CD4-positive, alpha-beta T cell treated with Interleukin-15 for 1 hour (primary cell): ENCODE results near the gene GJB4.
"Not testable (repeated sequence)": the region's sequence is repeated elsewhere in the genome, so short reads cannot be mapped to it uniquely, and the experiment has no call there.

ENCODE experiments used
- DNase-seq: peaks from one replicate; pipeline ENCODE4 v3.0.0-alpha.2; 2020

The GJB4 gene

DNA sequence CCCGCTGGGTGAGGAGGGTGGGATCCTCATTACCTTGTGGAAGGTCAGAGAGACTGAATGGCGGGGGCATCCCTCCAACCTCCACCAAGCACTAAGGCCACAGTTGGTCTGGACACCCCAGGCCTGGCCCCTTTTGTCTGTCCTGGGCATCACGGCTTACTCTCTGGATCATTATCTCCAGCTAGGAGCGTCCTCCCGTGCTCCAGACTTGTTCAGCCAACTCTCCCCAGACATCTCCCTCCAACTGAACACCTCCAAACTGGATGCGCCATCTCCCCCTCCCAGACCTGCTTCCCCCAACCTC is 11.9 kb upstream of the GJB4 start:
- no peak for DNase-seq

GRCh38 chr1:34749992-34750391 is 9.5 kb upstream of the GJB4 start:
- no peak for DNase-seq

DNA sequence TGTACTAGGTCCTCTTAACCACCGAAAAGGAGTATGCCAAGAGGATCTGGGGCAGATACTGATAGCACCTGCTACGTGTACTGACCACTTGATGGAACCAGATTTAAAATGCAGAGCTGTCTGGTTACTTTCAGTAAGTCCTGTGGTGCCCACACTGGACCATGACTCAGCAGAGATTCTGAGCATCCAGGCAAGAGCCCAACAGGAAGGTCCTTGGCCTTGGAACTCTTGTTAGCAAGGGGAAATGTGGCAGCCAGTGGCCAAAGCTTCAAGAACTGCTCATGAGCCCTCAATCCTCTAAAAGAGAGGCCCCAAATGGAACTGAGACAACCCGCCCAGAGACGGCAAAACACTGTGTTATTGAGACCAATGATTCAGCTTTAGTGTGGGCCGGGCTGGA is 8.9 kb upstream of the GJB4 start:
- DNase-seq: no peak

GRCh38 chr1:34753163-34753562 is 6.4 kb upstream of the GJB4 start:
- DNase-seq: no peak

GRCh38 chr1:34754964-34755637 is 4.4 kb upstream of the GJB4 start, which contains the start of gene GJB5:
GJB5 (plus strand) TSS chr1:34755047; CDS start chr1:34757331, 2,284 bp downstream.
- DNase-seq: no peak

DNA sequence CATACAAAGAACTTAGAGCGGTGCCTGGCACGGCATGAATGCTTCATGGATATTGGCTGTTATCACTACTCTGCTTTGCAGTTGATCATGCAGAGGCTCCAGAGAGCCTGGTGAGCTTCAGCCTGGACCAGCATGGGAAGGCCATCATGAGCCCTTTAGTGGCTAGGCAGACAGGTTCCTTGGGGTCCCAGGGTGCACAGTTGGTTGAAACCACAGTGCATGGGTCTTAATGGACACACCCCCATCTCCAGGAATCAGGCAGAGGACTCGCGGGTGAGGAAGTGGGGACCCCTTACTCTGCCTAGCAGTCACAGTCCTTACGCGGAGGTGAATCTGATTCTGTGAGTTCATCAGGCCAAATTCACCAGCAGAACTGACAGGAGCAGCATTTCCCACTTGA is 3.6 kb upstream of the GJB4 start:
- no peak for DNase-seq

DNA sequence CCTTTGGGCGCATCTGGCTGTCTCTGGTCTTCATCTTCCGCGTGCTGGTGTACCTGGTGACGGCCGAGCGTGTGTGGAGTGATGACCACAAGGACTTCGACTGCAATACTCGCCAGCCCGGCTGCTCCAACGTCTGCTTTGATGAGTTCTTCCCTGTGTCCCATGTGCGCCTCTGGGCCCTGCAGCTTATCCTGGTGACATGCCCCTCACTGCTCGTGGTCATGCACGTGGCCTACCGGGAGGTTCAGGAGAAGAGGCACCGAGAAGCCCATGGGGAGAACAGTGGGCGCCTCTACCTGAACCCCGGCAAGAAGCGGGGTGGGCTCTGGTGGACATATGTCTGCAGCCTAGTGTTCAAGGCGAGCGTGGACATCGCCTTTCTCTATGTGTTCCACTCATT is 2.2 kb upstream of the GJB4 start:
- DNase-seq: no peak

GRCh38 chr1:34758751-34759150 is 789 bp upstream of the GJB4 start:
- DNase-seq: no peak

DNA sequence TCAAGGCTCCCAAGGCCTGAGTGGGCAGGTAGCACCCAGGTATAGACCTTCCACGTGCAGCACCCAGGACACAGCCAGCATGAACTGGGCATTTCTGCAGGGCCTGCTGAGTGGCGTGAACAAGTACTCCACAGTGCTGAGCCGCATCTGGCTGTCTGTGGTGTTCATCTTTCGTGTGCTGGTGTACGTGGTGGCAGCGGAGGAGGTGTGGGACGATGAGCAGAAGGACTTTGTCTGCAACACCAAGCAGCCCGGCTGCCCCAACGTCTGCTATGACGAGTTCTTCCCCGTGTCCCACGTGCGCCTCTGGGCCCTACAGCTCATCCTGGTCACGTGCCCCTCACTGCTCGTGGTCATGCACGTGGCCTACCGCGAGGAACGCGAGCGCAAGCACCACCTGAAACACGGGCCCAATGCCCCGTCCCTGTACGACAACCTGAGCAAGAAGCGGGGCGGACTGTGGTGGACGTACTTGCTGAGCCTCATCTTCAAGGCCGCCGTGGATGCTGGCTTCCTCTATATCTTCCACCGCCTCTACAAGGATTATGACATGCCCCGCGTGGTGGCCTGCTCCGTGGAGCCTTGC is 1.7 kb downstream of the GJB4 start:
- DNase-seq: no peak

GRCh38 chr1:34761776-34762307 is 2.3 kb downstream of the GJB4 start:
- DNase-seq: no peak

DNA sequence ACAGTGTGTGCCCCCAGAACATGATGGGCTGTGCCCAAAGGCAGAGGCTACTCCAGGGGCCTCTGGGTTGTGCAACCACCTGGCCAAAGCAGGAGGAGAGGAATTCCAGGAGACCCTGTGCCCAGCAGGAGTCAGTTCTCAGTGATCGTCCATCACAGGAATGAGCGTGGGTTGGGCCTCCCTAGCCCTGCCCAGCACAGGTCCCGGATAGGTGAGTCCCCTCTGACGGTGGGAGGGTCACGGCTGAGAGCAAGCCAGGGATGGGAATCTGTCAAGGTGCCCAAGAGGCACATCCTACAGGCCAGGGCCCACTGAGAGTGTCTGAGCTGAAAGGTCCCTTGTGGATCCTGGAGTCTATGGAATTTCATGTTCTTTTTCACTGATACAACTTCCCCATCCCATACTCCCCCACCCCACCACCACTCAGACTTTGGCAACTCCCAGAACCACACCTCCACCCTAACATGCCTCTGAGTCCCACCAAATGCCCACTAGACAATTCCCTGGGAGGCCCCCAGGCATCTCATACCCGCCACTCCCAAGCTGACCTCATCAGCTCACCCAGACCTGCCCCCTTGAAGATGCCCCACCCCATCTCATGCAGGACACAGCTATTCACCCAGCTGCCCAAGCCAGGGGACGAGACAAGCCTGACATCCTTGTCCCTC is 3.1 kb downstream of the GJB4 start:
- no peak for DNase-seq

DNA sequence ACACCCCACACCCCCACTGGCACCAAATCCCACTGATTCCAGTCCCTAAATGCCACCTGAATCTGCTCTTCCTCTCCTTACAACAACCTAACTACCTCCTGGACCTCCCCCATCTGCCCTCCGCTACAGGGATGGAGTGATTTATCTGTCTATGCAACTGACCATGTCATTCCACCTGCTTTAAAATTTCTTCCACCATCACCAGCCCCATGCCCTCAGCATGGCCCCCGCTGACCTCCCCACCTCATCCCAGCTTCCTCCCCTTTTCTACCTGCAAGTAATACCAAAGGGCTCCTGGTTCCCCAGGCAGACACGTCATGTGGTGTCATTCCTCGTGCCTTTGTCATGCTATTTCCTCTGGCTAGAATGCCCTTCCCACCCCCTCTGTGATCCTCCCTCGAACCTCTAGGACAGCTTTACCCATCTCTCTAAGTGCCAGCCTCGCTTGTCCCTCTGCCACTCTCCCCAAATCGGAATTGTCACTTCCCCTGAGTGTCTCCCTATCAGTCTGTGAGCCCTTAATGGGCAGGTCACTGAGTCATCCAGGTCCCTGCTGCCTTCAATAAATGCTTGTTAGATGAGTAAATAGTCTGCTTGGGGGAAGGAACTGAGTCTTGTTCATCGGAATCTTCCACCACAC is 3.7 kb downstream of the GJB4 start:
- no peak for DNase-seq

DNA sequence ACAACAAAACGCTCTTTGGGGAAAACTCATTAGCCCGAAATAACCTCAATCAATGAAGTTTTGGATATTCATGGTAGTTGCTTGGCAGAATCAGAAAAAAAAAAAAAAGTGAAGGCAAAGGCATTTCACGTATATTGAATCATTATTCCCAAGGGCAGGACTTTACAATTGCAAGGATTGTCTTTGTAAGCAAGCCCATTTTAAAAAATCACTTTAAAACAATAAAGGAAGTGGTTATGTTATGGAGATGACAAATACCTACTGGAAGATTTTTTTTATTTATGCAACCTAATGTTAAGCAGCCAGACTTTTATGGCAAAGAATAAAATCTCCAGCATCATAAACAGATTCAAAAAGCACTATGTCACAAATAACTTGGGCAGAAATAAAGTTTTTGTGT is 9.3 kb downstream of the GJB4 start:
- DNase-seq: no peak

- DNase-seq: no peak
Measured at GRCh38 chr1:34770891-34771504, 11.5 kb downstream of the GJB4 start.

GRCh38 chr1:34771573-34772371 is 12.2 kb downstream of the GJB4 start:
- no peak for DNase-seq

GRCh38 chr1:34773114-34773513 is 13.6 kb downstream of the GJB4 start:
- not testable (repeated sequence) for DNase-seq

DNA sequence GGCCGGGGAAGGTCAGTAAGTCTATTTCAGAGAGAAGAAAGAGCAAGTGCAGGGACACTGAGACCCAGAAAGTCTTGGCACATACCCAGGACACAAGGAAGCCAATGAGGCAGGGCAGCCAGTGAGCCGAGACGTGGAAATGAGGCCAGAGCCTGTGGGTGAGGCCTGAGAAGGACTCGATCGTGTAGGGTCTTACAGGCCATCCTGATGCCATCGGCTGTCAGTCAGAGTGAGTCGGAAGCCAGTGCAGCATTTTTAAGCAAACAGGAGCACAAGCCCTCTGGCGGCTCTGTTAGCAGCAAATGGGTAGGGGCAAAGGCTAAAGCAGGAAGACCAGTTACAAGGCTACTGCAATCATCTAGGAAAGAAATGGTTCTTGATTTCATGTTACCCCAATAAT is 15.4 kb downstream of the GJB4 start:
- DNase-seq: no peak

DNA sequence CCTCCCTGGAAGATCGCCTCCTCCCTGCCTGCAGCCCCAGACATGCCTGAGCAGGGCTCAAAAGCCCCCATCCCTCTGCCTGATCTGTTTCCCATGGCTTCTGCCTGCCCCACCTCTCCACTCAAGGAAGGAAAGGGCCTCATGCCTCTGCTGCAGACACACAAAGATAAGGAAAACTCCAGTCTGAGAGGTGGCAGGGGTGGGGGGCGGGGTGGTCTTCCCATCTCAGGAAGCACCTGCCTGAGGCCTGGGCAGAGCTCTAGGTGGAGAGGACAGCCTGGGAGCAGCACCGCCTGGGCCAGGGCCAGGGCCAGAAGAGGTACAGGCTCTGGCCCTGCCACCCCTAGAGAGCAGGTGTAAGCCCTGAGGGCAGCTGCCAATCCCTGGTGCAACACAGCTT is 17.4 kb downstream of the GJB4 start:
- DNase-seq: no peak

GRCh38 chr1:34777519-34778321 is 18.2 kb downstream of the GJB4 start:
- DNase-seq: no peak

DNA sequence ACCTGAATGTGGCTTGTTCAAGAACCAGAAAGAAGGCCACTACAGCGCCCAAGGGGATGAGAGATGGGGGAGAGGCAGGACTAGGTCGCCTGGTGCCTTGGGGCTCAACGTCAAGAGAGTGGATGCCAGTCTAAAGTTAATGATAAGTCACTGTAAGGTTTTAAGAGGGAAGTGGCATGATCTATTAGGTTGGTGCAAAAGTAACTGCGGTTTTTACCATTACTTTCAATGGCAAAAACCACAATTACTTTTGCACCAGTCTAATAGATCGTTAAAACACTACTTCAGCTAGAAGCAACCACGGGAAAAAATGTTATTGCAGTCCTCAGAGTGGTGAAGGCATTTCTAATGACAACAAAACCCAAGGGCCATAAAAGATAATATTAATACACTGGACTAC is 18.8 kb downstream of the GJB4 start:
- no peak for DNase-seq

GRCh38 chr1:34779005-34779404 is 19.5 kb downstream of the GJB4 start:
- DNase-seq: no peak

DNA sequence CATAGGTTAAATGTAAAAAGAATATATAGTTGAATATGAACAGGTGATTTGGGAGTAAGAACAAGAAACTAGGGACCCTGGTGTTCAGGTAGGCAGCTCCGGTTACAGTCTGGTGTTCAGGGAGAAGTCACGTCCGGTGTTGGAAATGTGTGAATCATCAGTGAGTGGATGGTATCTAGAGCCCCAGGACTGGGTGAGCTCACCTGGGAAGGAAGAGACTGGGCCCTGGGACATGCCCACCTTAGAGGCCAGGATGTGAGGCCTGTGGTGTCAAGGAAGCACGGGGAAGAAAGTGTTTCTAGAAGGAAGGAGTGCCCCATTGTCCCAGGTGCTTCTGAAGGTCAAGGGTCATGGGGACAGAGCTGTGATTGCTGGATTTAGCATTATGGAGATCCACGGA is 20.0 kb downstream of the GJB4 start:
- no peak for DNase-seq
